Adrenal gland (tissue), 12 donors: ENCODE results near the gene TMEM231. TPM values are rescaled to one million over a fixed set of nuclear protein-coding genes. Genes with fewer than 3 reads are reported as not detected.
A peak's percentile ranks its signal among the peaks of the same experiment; 100 is the strongest.

Experiments
- DNase-seq, 7 donors: peaks; one replicate each; pipeline ENCODE4 v3.0.0-alpha.2; 2019 to 2020
- H3K27ac ChIP-seq, 5 donors: fragments of 200-600 bp; sonication (generic) in 4 of 5; 1 replicate in 3 of 5; 2 replicates in 2 of 5; pipeline versions ENCODE4 v1.5.1 to v1.8.0; 2016 to 2020; ENCODE audit warnings: mild to moderate bottlenecking in 1 of 5
- H3K27me3 ChIP-seq: fragments of 200-600 bp; 2 replicates; pipeline ENCODE4 v1.8.0; 2021
- H3K36me3 ChIP-seq, 2 donors: fragments of 200-600 bp; replicated peaks in 1 of 2; 1 replicate in 1 of 2; 2 replicates in 1 of 2; pipeline versions ENCODE4 v1.5.1 to v1.8.0; 2018 to 2022
- H3K4me1 ChIP-seq, 2 donors: fragments of 200-600 bp; replicated peaks in 1 of 2; 1 replicate in 1 of 2; 2 replicates in 1 of 2; pipeline versions ENCODE4 v1.5.1 to v1.8.0; 2018 to 2021
- H3K4me3 ChIP-seq, 4 donors: fragments of 200-600 bp; sonication (generic) in 3 of 4; one replicate each; pipeline ENCODE4 v1.5.1; 2016 to 2018
- H3K9me3 ChIP-seq, 3 donors: fragments of 200-600 bp; sonication (generic) in 1 of 3; replicated peaks in 1 of 3; 1 replicate in 2 of 3; 2 replicates in 1 of 3; pipeline versions ENCODE4 v1.5.1 to v1.8.0; 2016 to 2021
- CTCF ChIP-seq, 6 experiments: fragments of 450-650 bp in 4 of 6; fragments of 200-600 bp in 2 of 6; sonication (generic) in 1 of 6; IDR thresholded peaks; 1 replicate in 5 of 6; 2 replicates in 1 of 6; pipeline versions ENCODE4 v1.5.1 to v1.8.0; 2016 to 2021; ENCODE audit warnings: antibody characterized with exemption in 6 of 6, mild to moderate bottlenecking in 2 of 6, moderate library complexity in 1 of 6
- POLR2A ChIP-seq, 2 donors: fragments of 450-650 bp; IDR thresholded peaks; one replicate each; pipeline ENCODE4 v1.6.1; 2017; ENCODE audit warnings: antibody characterized with exemption in 2 of 2, mild to moderate bottlenecking in 2 of 2, moderate library complexity in 1 of 2
- WGBS, 4 donors: extraction: QIAGEN DNeasy Blood & Tissue Kit in 2 of 4; methylation state at CpG; one replicate each; pipeline versions ENCODE4 v1.1.5 to v1.1.7; 2013 to 2017; 5-methylcytosine and 5-hydroxymethylcytosine counted together
- intact Hi-C, 2 donors: fragments of 100-400 bp; cut with DNase I; formaldehyde crosslinking; loops; one replicate each; pipeline versions ENCODE4 v1.14.1 to v1.15.0; 2022 to 2023
- polyA plus RNA-seq, 3 donors: library from polyadenylated mRNA; stranded (reverse); fragments of 200-250 nt in 2 of 3; fragments of 350-450 nt in 1 of 3; fragmentation: Illumina TruSeq in 1 of 3; extraction: RNeasy Lipid Tissue Mini Kit (QIAGEN cat#74804) in 1 of 3; gene quantifications; one replicate each; pipeline ENCODE4 v1.2.3, GENCODE V29; 2013 to 2014
- total RNA-seq, 9 donors: library from RNA; depleted of rRNA in 4 of 9; stranded (reverse); fragments of >200 nt in 4 of 9; fragments of 120-200 nt in 1 of 9; fragmentation: NEBNext Ultra II Directional in 1 of 9; extraction: Animal tissue kit (Norgen Biotek cat#: 25700) in 1 of 9; gene quantifications; one replicate each; pipeline versions ENCODE4 v1.1.0 to v1.2.4, GENCODE V29; 2013 to 2023
- donor health status: healthy with polysubstance abuse.
- donor health status: Bipolar disorder and iron deficiency.
- donor health status: DM: yes; HTN: yes; CAD: no.
- donor health status: DM: no; HTN: no; CAD: no.
- donor health status: DM: no; HTN: no; CAD: no.
- donor health status: DM: yes; HTN: yes; CAD: no.

Gene TMEM231
- total and polyA plus RNA-seq, 12 donors, result 2.8 to 13.4 (median 7.9) TPM

- peaks cover 27 to 49% of the 10 kb centered on the region in 2 donors for H3K4me1 ChIP-seq
- no peaks in the 10 kb centered on the region for H3K9me3 ChIP-seq
- no peaks in the 10 kb centered on the region for H3K27me3 ChIP-seq
- peaks cover 0 to 36% of the 10 kb centered on the region in 2 donors for H3K36me3 ChIP-seq
- 1 to 3% (median 1%) methylated on average over 19 to 32 of the region's 32 CpGs for WGBS, 4 donors
- peak overlapping the region; percentile 63 to 100 (median 84) for H3K4me3 ChIP-seq
- DNase-seq, result peak; percentile 23 to 58 (median 33)
- TF ChIP-seq CTCF (IDR thresholded peaks at IDR 0.05), result no peak
- TF ChIP-seq POLR2A (IDR thresholded peaks at IDR 0.05), result no peak
- H3K27ac ChIP-seq, result peak overlapping the region in 4 of 5 donors; percentile 48 to 80 (median 76)
- intact Hi-C loops, result no loop called here
Observed at GRCh38 chr16:75566758-75567255, 10.8 kb upstream of the TMEM231 start.

- H3K27me3 ChIP-seq, result no peaks in the 10 kb centered on the region
- TF ChIP-seq POLR2A (IDR thresholded peaks at IDR 0.05) (peak; percentile 40 to 80), CTCF (IDR thresholded peaks at IDR 0.05) (no peak)
- H3K9me3 ChIP-seq, result no peaks in the 10 kb centered on the region
- peaks cover 27 to 44% of the 10 kb centered on the region in 2 donors for H3K4me1 ChIP-seq
- H3K36me3 ChIP-seq, result peaks cover 0 to 33% of the 10 kb centered on the region in 2 donors
- peak within 1 kb of the TSS; percentile 63 to 100 (median 84) for H3K4me3 ChIP-seq
- peak within 1 kb of the TSS; percentile 27 to 80 (median 75) for H3K27ac ChIP-seq
- intact Hi-C loops, result no loop called here
- DNase-seq, result peak; percentile 67 to 89 (median 84)
- 0 to 1% (median 0%) methylated on average over 12 to 69 of the region's 69 CpGs for WGBS, 4 donors
Observed at GRCh38 chr16:75566040-75566757, 10.1 kb upstream of the TMEM231 start, which contains the start of gene GABARAPL2. Gene GABARAPL2 (plus strand): TSS chr16:75566379. CDS start chr16:75566487, 108 bp downstream.

GRCh38 chr16:75565640-75566039 is 9.6 kb upstream of the TMEM231 start:
- no peaks in the 10 kb centered on the region for H3K9me3 ChIP-seq
- H3K36me3 ChIP-seq, result peaks cover 0 to 30% of the 10 kb centered on the region in 2 donors
- no peaks in the 10 kb centered on the region for H3K27me3 ChIP-seq
- WGBS, 4 donors, result 19 to 22% (median 21%) methylated on average over 15 of the region's 15 CpGs
- intact Hi-C loops, result no loop called here
- DNase-seq, result no peak
- peak overlapping the region in 2 of 5 donors; percentile 75 to 78 for H3K27ac ChIP-seq
- H3K4me1 ChIP-seq, result peaks cover 26 to 39% of the 10 kb centered on the region in 2 donors
- peak overlapping the region; percentile 58 to 100 (median 84) for H3K4me3 ChIP-seq
- TF ChIP-seq POLR2A (IDR thresholded peaks at IDR 0.05) (no peak), CTCF (IDR thresholded peaks at IDR 0.05) (no peak)

- Histone ChIP-seq H3K27ac (no peak overlapping the region), H3K9me3 (no peaks in the 10 kb centered on the region), H3K27me3 (no peaks in the 10 kb centered on the region), H3K36me3 (no peaks in the 10 kb centered on the region), H3K4me1 (peaks cover 4 to 9% of the 10 kb centered on the region in 2 donors), H3K4me3 (no peak overlapping the region)
- 51 to 53% (median 52%) methylated on average over 10 of the region's 10 CpGs for WGBS, 4 donors
- intact Hi-C loops, result no loop called here
- no peak for DNase-seq
- TF ChIP-seq POLR2A (IDR thresholded peaks at IDR 0.05), result no peak
- no peak for TF ChIP-seq CTCF (IDR thresholded peaks at IDR 0.05)
Observed at GRCh38 chr16:75559564-75560372, 3.7 kb upstream of the TMEM231 start.
